ENCODE results near the gene CMTM7.

DNA sequence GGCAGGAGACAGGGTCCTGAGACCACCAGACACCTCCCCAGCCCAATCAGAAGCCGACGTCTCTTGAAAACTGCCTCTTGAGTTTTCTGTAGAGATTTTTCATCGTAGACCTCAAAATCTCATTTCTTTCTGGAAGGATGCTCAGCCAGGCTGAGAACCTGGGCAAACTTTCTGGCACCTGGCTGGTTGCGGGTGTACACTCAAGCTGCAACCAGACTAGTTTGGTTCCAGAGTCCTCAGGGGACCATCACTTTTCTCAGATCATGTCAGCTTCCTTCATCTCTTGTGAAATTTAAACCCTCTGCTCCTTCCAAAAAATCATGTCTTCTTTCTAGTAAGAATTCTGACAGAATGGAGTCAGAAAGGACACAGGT lies 45.1 kb downstream of the CMTM7 start:
- no peak for TF ChIP-seq YY1 (IDR thresholded peaks at IDR 0.05; ENCODE audit: insufficient read depth, insufficient read length)
- TF ChIP-seq SUZ12 (IDR thresholded peaks at IDR 0.05; ENCODE audit: extremely low read depth, insufficient read depth, insufficient read length): no peak
